AML-193 (cell line): ENCODE data around the gene TFAP2D.

Experiments used
- DNase-seq, 2 experiments: peaks; one replicate each; lab custom pipeline; 2025; lab: John Stamatoyannopoulos, UW

Gene TFAP2D

DNA sequence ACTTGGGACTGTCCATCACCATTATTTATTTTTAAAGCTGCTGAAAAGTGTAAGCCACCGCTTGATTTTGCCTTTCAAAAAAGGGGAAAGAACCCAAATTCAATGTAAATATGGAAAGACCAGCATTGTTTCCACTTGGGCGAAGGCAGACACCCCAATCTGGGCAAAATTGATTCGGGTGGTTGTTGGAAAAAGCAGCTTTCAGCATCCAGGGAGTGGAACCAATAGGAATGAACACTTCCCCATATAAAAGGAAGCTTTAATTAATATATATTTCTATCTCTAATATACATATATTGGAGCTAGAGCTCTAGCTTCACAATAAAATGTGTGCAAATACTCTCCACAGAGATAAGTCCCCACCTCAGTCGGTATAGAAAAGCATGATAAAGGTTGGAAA is at the start of gene TFAP2D:
Gene TFAP2D (plus strand): TSS at position 301 of the 400 bp plus-strand sequence. CDS start 530 bp downstream, outside the sequence.
- no peak for DNase-seq

DNA sequence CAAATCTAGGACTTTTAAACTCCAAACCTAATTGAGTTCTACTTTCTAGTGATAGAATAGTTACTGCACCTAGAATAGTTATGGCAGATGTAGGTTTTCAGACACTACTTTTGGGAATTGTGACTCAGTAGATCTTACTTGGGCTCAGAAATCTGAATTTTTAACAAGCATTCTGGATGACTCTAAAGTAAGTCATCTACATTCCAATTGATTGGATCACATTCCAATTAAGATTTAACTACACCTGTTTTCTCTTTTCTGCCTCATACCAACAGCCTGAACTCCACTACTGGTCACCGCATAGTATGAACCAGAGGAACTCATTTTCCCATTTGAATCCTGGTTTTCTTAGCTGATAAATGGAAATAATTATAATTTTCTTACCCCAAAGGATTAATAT is 49.5 kb upstream of the TFAP2D start:
- no peak for DNase-seq

- DNase-seq: no peak
These were observed 47.2 kb upstream of the TFAP2D start for GRCh38 chr6:50666089-50666488.

DNA sequence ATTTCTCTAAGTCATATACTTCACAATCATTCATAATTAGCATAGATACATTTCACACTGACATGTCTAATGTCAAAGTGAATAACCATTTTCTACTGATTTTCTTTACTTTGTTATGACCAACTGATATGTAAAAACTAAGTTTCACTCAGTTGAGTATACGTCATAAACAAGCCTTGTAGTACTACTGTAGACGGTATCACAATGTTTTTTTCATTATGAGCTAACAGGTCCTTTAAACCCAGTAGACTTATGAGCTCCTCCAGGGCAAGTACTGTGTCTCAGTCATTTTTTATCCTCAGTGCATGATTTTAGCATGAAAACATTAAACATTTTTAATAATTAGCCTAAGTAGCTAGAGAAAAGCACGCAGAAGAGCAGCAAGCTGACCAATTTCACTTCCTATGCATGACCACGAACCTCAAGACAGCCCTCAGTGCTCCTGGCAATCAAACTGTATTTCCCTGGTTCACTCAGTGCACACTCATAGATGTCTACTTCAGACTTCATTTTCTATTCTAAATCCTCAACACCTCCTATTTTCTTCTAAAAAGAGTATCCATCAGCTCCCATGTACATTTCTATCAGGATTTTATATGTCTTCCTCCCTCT is 32.0 kb upstream of the TFAP2D start:
- no peak for DNase-seq

DNA sequence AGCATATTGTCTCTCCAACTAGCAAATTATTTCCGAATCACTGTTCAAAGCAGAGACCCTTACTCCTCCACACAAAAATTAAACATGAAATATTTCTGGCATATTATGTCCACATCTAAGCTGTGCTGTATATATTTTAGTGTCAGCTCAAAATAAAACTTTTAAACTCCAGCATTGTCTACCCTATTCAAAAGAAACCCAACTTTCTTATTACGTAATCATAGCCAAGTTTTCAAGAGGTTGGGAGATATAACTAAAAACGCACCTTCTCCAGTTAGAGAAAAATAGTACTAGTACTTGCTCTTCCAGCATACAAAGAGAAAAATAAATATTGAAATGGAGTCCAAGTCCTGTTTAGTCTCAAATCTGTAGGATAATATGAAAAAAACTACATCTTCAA is 24.1 kb upstream of the TFAP2D start:
- DNase-seq: no peak

- no peak for DNase-seq
These were observed 21.4 kb upstream of the TFAP2D start for GRCh38 chr6:50691814-50692495.

- no peak for DNase-seq
These were observed 14.8 kb upstream of the TFAP2D start for GRCh38 chr6:50698546-50698945.

DNA sequence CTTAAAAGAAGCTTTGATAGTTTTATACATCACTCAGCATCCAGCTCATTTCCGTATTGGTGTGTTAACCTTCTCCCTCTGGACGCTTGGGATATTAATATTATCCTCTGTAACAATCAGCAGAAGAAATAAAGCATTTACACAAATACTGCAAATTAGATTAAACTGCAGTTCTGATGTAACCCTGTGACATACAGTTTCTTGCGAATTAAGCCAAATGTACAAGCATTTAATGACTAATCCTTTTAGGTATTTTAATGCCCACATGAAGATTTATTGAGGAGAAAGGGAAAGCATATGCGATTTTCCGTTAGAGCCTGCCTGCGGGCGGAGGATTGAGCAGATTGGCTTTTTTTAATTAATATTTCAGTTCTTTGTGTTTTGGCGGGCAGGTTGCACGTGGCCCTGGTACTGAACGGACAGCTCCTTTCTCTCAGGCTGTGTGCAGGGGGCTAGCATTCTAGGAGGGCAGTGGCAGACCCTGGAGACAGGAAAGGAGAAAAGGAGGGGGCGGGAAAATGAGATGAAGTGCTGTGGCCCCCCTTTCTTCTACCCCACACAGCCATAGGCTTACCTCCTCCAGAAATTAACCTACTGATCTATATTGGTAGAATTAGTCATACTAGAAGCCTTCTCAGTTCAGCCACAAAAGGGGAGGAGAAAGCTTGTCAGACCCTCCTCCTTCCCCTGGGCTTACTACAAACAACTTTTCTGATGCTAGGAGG is 14.1 kb upstream of the TFAP2D start:
- DNase-seq: no peak

- DNase-seq: no peak
These were observed 6.8 kb upstream of the TFAP2D start for GRCh38 chr6:50706575-50706974.

- no peak for DNase-seq
These were observed 6.1 kb upstream of the TFAP2D start for GRCh38 chr6:50707191-50707590.

GRCh38 chr6:50707652-50708300 is 5.5 kb upstream of the TFAP2D start:
- DNase-seq: no peak

DNA sequence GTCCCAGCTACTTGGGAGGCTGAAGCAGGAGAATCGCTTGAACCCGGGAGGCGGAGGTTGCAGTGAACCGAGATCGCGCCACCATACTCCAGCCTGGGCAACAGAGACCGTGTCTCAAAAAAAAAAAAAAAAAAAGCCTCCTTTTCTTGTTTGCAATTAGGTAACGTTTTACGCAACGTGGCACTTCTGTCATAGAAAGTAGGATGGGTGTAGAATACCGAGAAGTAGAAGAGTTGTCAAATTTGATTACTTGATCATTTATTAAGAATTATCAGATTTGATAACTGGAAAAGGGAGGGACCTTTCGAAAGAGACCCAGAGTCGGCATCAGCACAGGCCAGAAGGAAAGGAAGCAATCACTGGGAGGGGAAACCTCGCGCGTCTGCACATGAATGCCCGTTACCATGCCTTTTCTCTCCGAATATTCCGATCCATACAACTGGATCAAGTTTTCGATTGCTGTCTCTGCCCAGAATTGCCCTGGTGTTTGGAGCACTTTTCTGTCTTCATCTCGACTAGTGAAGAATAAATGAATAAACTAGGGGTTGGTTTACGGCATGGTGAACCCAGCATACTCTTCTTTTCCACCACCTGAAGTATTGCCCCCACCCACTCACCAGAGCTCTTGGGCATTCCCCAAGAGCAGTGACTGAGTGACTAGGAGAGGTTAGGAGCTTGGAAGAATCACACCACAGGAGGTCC is 4.5 kb upstream of the TFAP2D start:
- no peak for DNase-seq

DNA sequence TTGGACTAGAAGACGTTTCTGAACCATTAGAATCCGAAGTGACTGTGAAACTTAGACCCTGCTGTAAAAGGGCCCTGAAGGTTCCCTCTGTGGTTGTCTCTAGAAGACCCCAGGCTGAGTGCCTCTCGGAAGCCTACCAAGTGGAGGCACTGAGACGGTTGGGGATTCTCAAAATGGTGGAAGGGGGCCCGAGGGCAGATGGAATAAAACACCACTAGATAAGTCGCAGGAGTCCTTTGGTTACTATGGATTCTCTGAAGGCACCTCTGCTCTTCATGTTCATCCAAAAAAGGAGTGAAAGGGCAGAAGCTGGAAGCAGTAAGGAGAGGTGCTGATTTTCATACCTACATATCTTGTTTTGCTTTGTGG is 4.0 kb upstream of the TFAP2D start:
- DNase-seq: no peak

DNA sequence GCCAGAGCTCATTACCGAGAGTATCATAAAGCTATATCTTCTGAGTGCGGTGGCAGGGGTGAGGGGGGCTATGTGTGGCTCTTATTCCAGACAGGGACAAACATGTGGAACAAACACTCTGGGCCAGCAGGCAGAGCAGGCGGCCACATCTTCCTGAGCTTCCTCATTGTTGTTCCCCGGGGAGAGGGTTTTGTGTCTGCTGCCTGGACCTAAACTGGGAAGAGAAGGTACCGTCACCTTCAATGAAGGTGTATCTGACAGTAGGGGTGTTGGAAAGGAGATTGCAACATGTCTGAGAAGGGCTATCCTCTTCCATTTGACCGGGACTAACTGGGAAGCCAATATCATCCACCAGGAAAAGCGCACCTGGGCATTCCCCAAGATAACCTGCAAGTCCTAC is 1.6 kb upstream of the TFAP2D start:
- DNase-seq: no peak

DNA sequence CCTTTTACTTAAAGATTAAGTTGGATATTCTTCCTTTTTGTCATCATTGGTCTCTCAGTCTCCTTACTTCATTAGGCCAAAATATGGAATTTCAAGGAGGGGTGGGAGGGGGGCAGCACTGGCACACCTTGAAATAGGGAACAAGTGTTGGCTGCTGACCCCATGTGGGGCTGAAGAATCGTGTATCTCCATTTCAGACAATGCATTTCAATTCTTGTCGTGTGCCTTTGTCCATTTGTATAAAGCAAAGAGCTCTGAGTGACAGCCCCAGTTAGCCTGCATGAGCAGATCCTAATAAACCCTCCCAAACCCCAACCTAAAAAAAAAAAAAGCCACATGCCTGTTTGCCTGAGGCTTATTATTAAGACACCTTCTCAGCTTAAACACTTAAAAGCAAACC is 1.0 kb upstream of the TFAP2D start:
- DNase-seq: no peak

DNA sequence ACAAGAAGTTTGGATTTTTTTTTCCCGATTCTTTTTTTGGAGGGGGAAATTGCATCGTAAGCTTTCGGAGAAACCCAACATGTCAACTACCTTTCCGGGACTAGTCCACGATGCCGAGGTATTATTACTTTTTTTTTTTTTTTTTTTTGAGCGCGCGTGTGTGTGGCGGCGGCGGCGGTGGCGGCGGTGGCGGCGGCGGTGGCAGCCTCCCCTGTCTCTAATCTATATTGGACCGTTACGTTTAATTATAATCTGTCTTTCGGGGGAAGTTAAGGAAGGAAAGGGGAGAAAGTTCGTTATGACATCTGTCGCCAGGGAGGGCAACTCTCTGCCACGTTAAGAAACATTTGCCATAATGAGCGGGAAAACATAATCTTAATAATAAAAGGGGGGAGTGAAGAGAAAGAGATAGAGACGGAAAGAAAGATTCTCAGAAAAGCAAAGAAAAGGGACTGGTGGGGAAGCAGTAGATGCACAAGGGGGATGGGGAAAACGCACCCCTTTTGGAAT is 706 bp downstream of the TFAP2D start:
- DNase-seq: no peak

DNA sequence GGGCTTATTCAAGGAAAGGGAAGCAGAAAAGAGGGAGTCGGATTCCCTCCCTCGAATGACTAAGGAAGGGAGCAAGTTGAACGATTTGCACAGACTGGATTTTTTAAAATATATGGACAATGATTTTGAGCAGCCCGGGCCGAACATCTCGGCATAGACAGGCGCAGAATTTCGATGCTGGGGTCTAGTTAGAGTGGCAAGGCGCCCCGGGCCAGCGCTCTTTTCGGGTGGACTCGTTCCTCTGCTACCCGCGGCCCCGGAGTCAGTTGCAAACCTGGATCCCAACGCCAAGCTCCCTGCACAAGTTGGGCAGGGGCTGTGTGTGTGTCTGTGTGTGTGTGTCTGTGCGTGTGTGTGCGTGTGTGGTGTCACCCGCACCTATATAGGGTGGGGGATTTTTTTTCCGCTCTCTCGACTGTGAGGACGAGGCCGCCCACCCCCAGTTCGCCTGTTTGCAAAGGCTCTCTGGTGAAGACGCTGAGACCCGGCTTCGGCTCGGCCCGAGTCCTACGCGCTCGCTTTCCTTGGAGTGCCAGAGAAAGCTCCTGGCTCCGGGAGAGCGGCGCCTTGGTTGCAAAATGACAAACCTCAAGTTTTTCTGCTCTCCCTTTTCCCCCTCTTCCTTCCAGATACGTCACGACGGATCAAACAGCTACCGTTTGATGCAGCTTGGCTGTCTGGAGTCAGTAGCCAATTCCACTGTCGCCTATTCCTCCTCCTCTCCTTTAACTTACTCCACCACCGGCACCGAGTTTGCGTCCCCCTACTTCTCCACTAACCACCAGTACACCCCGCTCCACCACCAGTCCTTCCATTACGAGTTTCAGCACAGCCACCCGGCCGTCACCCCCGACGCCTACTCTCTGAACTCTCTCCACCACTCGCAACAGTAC is 1.4 kb downstream of the TFAP2D start:
- no peak for DNase-seq

GRCh38 chr6:50716899-50717509 is 3.7 kb downstream of the TFAP2D start:
- DNase-seq: no peak

GRCh38 chr6:50717734-50718457 is 4.6 kb downstream of the TFAP2D start:
- DNase-seq: no peak

GRCh38 chr6:50718566-50718965 is 5.2 kb downstream of the TFAP2D start:
- no peak for DNase-seq
